ENCODE measurements around the gene FGF12.

The FGF12 gene

DNA sequence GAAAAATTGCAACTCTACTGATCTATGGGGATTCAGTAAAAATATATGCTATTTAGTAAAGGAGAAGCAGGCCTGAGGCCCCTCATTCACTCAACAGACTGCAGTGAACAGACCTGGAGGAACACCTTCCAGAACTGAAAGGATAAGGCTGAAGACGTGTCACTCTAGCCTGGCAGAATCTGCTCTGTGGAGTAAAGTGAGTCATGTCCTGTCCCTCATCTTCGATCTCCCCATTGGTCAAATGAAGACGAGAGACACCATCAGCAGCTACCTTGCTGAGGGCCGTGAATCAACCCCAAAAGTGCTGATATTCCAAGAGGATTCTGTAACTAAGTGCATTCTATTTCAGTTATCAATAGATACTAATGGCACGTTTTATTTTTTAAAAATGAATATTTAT, 359.7 kb downstream of the FGF12 start:
- no peak for DNase-seq (ENCODE audit: low read depth)
- H3K4me3 ChIP-seq (ENCODE audit: low read length): no peak overlapping the region
- TF ChIP-seq, protein P1, sequence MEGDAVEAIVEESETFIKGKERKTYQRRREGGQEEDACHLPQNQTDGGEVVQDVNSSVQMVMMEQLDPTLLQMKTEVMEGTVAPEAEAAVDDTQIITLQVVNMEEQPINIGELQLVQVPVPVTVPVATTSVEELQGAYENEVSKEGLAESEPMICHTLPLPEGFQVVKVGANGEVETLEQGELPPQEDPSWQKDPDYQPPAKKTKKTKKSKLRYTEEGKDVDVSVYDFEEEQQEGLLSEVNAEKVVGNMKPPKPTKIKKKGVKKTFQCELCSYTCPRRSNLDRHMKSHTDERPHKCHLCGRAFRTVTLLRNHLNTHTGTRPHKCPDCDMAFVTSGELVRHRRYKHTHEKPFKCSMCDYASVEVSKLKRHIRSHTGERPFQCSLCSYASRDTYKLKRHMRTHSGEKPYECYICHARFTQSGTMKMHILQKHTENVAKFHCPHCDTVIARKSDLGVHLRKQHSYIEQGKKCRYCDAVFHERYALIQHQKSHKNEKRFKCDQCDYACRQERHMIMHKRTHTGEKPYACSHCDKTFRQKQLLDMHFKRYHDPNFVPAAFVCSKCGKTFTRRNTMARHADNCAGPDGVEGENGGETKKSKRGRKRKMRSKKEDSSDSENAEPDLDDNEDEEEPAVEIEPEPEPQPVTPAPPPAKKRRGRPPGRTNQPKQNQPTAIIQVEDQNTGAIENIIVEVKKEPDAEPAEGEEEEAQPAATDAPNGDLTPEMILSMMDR (conservative IDR thresholded peaks at IDR 0.05; ENCODE audit: low read depth, low read length): no peak

DNA sequence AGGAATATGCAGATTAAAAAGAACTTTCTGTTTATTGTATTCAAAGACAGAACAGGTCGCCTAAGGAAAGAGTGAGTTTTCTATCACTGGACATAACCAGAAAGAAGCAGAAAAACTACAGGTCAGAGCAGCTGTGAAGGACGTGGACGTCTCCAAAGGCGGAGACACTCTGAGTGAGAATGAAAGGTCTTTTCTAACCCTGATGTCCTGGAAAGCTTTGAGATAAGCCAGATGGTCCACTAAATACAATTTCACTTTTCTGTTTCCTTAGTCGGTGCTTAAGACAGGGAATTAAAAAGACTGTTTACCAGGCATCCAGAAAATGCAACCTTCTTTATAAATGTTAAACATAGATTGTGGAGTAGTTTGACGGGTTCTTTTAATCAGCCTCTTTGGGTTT, 360.4 kb downstream of the FGF12 start:
- no peak for DNase-seq (ENCODE audit: low read depth)
- no peak overlapping the region for H3K4me3 ChIP-seq (ENCODE audit: low read length)
- TF ChIP-seq, protein P1 (conservative IDR thresholded peaks at IDR 0.05; ENCODE audit: low read depth, low read length): no peak

DNA sequence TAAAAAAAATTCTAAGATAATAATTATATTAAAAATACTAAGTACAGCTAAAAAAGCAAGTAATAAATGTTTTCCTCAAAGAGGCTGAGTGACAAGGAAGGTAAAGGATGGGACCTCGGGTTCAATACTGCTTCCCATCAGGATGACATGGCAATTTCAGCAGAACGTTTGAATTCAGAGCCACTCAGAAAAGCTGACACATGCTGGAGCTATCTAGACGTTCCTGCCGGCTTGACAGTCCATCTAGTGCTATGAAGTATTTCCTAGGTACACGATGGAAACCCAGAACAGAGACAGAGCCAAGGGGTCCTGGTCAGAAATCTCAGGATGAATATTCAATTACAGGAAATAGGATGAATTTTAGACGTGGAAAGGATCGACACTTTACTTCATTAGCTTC, 361.8 kb downstream of the FGF12 start:
- TF ChIP-seq, protein P1 (conservative IDR thresholded peaks at IDR 0.05; ENCODE audit: low read depth, low read length): no peak
- no peak for DNase-seq (ENCODE audit: low read depth)
- H3K4me3 ChIP-seq (ENCODE audit: low read length): no peak overlapping the region

DNA sequence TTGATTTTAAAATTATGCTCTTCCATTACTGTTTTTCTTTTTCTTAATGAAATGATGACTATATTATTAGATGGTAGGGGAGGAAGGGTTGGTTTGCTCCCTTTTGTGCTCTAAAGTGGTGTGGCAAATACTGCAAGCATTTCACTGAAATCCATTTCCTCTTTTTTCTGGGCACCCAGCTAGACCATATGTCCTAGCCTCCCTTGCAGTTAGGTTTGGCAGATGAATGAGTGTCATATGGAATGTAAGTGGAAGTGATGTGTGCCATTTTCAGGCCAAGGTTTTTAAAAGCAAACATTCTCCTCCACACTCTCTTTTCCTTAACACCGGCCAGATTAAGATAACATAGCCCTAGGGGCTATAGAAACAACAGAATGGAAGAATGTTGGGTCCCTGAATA, 363.0 kb downstream of the FGF12 start:
- no peak for DNase-seq (ENCODE audit: low read depth)
- H3K4me3 ChIP-seq (ENCODE audit: low read length): no peak overlapping the region
- TF ChIP-seq, protein P1 (conservative IDR thresholded peaks at IDR 0.05; ENCODE audit: low read depth, low read length): no peak

DNA sequence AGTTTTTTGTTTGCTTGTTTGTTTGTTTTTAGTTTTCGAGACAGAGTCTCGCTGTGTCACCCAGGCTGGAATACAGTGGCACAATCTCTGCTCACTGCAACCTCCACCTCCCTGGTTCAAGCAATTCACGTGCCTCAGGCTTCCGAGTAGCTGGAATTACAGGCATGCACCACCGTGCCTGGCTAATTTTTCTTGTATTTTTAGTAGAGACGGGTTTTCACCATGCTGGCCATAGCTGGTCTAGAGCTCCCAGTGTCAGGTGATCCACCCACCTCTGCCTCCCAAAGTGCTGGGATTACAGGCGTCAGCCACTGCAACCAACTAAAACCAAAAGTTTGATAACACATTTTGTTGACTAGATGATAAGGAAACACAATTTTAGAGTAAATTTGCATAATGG, 372.7 kb downstream of the FGF12 start:
- TF ChIP-seq, protein P1 (conservative IDR thresholded peaks at IDR 0.05; ENCODE audit: low read depth, low read length): no peak
- no peak overlapping the region for H3K4me3 ChIP-seq (ENCODE audit: low read length)
- no peak for DNase-seq (ENCODE audit: low read depth)

DNA sequence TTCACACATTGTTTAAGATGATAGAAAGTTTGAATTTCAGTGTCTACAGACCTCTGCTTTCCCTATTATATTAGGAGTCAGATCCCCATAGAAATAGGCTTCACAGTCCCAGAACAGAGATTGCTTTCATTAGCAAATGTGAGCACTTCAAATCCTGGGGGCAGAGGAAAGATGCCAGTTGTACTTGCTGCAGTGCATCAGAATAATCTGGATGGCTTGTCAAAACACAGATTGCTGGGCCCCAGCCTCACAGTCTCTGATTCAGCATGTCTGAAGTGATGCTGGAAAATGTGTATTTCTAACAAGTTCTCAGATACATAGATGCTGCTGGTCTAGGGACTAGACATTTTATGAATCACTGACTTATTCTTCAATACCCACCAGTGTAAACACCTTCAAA, 375.2 kb downstream of the FGF12 start:
- no peak for DNase-seq (ENCODE audit: low read depth)
- TF ChIP-seq, protein P1 (conservative IDR thresholded peaks at IDR 0.05; ENCODE audit: low read depth, low read length): no peak
- H3K4me3 ChIP-seq (ENCODE audit: low read length): no peak overlapping the region

DNA sequence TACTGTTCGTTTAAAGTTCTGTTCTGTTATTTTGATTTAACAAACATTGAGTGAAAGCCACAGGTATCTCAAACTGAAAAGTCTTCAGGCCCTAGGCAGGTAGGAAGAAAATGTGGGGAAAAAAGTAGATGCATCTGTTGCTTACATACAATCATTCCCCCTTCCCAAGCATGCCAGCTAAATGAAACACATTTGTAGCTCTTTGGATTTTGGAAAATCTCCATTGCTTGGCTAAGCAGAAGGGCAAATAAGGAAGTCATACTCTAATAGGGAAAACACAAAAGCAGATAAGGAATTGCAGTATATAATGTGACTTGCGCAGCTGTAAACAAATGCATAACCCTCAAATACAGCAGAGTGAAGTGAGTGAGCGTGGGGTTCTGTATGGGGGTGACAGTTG, 375.9 kb downstream of the FGF12 start:
- TF ChIP-seq, protein P1 (conservative IDR thresholded peaks at IDR 0.05; ENCODE audit: low read depth, low read length): no peak
- DNase-seq (ENCODE audit: low read depth): no peak
- no peak overlapping the region for H3K4me3 ChIP-seq (ENCODE audit: low read length)

All from retinal pigment epithelial cell (primary cell).